Progenitor cell of endocrine pancreas (in vitro differentiated cells): ENCODE results near the gene CRIP2. TPM values are rescaled to one million over a fixed set of nuclear protein-coding genes. Genes with fewer than 3 reads are reported as not detected.

Experiments used
- DNase-seq: peaks from one replicate; pipeline ENCODE4 v3.0.0; 2021; ENCODE audit warnings: low spot score; ENCODE audit not compliant: unreplicated experiment
- H3K27ac Mint-ChIP-seq: 2 replicates; pipeline ENCODE4 v1.8.0; 2021; ENCODE audit warnings: mild to moderate bottlenecking, moderate library complexity, mixed read lengths
- H3K27me3 Mint-ChIP-seq: 2 replicates; pipeline ENCODE4 v1.8.0; 2021; ENCODE audit warnings: mixed read lengths
- H3K36me3 Mint-ChIP-seq: 2 replicates; pipeline ENCODE4 v1.8.0; 2022; ENCODE audit warnings: mixed read lengths; ENCODE audit not compliant: insufficient read depth
- H3K4me1 Mint-ChIP-seq: 2 replicates; pipeline ENCODE4 v1.8.0; 2021; ENCODE audit warnings: low read depth, mixed read lengths
- H3K4me3 Mint-ChIP-seq: 2 replicates; pipeline ENCODE4 v1.8.0; 2021; ENCODE audit warnings: low read depth, mild to moderate bottlenecking, moderate library complexity, mixed read lengths
- H3K9me3 Mint-ChIP-seq: 2 replicates; pipeline ENCODE4 v1.8.0; 2021; ENCODE audit warnings: low read depth, mixed read lengths
- CTCF ChIP-seq: fragments of 200-600 bp; sonication (generic); IDR thresholded peaks from one replicate; pipeline ENCODE4 v1.5.0; 2021; ENCODE audit warnings: antibody characterized with exemption, mild to moderate bottlenecking; ENCODE audit not compliant: unreplicated experiment
- total RNA-seq: library from RNA; stranded (reverse); gene quantifications from 2 replicates; pipeline ENCODE4 v1.2.1, GENCODE V29; 2021

Gene CRIP2
- total RNA-seq, 1 donor from 2014 or later: 19.6 TPM

- Mint-ChIP-seq H3K4me3 (no peak overlapping the region), H3K27ac (no peak overlapping the region), H3K4me1 (no peaks in the 10 kb centered on the region), H3K36me3 (no peaks in the 10 kb centered on the region), H3K27me3 (peaks cover 16% of the 10 kb centered on the region), H3K9me3 (no peaks in the 10 kb centered on the region)
- no peak for TF ChIP-seq CTCF
- DNase-seq: no peak
Observed at GRCh38 chr14:105503935-105504692, 29.5 kb downstream of the CRIP2 start.

GRCh38 chr14:105505101-105505500 lies 30.5 kb downstream of the CRIP2 start:
- Mint-ChIP-seq H3K4me1 (no peaks in the 10 kb centered on the region), H3K36me3 (no peaks in the 10 kb centered on the region), H3K27me3 (peaks cover 16% of the 10 kb centered on the region), H3K4me3 (no peak overlapping the region), H3K27ac (no peak overlapping the region), H3K9me3 (no peaks in the 10 kb centered on the region)
- DNase-seq: no peak
- no peak for TF ChIP-seq CTCF

GRCh38 chr14:105507247-105507646 lies 32.6 kb downstream of the CRIP2 start:
- no peaks in the 10 kb centered on the region for H3K36me3 Mint-ChIP-seq
- no peak overlapping the region for H3K27ac Mint-ChIP-seq
- H3K4me1 Mint-ChIP-seq: no peaks in the 10 kb centered on the region
- peaks cover 28% of the 10 kb centered on the region for H3K27me3 Mint-ChIP-seq
- DNase-seq: no peak
- TF ChIP-seq CTCF: no peak
- no peak overlapping the region for H3K4me3 Mint-ChIP-seq
- no peaks in the 10 kb centered on the region for H3K9me3 Mint-ChIP-seq

- TF ChIP-seq CTCF: no peak
- H3K4me3 Mint-ChIP-seq: no peak overlapping the region
- H3K4me1 Mint-ChIP-seq: no peaks in the 10 kb centered on the region
- DNase-seq: no peak
- H3K36me3 Mint-ChIP-seq: no peaks in the 10 kb centered on the region
- no peak overlapping the region for H3K27ac Mint-ChIP-seq
- H3K9me3 Mint-ChIP-seq: no peaks in the 10 kb centered on the region
- peaks cover 33% of the 10 kb centered on the region for H3K27me3 Mint-ChIP-seq
Observed at GRCh38 chr14:105508069-105508468, 33.4 kb downstream of the CRIP2 start.

- Mint-ChIP-seq H3K4me1 (no peaks in the 10 kb centered on the region), H3K36me3 (no peaks in the 10 kb centered on the region), H3K9me3 (no peaks in the 10 kb centered on the region), H3K27me3 (peaks cover 33% of the 10 kb centered on the region), H3K27ac (no peak overlapping the region), H3K4me3 (no peak overlapping the region)
- no peak for TF ChIP-seq CTCF
- DNase-seq: no peak
Observed at GRCh38 chr14:105508601-105509000, 34.0 kb downstream of the CRIP2 start.
